ENCODE data around the gene CFAP69.

CFAP69 gene

GRCh38 chr7:90244909-90245851 lies at the start of gene CFAP69:
TSS of gene CFAP69 (plus strand) at chr7:90245174. CDS start at chr7:90245425, 251 bp downstream.
- peak; percentile 22 for DNase-seq (ENCODE audit: low read depth)

DNA sequence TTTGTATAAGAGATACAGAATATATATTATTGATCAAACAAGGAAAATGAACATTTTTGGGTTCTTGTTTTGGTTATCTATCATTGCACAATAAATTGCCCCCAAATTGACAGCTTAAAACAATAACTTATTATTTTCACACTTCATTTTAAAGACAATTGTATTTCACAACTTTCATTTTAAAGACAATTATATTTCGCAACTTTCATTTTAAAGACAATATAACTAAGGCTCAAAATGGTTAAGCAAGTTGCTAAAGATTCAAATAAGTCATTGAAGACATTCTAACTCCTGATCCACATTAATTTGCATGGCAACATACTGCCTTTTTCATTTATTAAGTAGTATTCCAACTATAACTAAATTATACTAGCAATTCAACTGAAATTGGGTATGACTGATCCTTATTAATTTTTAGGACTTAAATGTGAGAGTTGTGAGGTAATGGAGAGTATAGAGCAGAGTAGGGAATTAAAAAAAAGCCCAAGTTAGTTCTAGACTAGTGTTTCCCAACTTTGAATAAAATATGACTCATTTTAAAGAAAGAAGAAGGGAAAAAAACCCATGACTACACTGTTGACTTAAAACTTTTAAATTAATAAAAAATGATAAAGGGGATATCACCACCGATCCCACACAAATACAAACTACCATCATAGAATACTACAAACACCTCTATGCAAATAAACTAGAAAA lies 43.3 kb upstream of the CFAP69 start:
- DNase-seq (ENCODE audit: low read depth): no peak

DNA sequence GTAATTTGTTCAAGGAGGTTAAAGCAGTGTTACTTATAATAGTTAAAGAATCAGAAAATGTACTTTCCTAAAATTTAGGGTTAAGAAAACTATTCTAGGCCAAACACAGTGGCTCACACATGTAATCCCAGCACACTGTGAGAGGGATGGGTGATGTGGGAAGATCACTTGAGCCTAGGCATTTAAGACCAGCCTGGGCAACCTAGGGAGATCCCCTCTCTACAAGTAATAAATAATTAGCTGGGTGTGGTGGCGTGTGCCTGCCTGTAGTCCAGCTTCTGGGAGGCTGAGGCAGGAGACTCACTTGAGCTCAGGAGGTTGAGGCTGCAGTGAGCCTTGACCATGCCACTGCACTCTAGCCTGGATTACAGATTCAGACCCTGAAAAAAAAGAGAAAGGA lies 37.0 kb upstream of the CFAP69 start:
- DNase-seq (ENCODE audit: low read depth): no peak

- DNase-seq (ENCODE audit: low read depth): no peak
Measured at GRCh38 chr7:90209776-90210175, 35.2 kb upstream of the CFAP69 start.

DNA sequence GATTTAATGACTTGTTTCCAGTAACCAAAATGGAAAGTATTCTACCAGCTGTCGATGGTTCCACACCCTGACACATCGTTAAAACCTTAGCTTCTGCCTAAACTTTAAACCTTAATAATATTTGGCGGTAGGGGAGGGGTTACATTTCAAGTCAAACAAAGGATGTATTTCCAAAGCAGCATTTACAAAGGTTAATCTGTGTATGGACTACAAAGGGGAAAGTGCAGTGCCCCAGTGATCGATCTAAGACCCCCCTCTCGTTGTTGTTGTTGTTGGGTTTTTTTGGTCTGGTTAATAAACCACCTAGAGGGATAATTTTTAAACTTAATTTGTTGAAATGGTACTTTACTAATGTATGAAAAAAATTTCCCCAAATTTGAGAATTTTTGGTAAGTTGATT lies 34.5 kb upstream of the CFAP69 start:
- DNase-seq (ENCODE audit: low read depth): no peak

DNA sequence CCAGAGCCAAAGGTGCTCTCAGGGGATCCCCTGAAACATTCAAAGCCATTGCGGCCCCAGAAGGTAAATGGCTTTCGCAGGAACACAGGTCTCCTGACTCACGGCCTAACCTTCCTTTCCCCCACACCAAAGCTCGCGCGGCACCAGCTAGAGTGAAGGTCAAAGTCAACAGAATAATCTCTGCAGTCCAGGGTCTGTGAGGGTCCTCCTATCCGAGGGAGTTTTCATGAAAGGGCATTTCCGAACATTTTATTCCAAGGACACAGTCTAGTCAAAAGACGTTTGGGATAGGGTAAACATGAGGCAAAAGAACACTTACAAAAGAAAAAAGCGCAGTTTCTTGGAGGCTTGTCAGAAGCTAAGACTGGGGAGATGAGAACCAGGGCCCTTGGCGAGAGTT lies 34.0 kb upstream of the CFAP69 start:
- DNase-seq (ENCODE audit: low read depth): no peak

DNA sequence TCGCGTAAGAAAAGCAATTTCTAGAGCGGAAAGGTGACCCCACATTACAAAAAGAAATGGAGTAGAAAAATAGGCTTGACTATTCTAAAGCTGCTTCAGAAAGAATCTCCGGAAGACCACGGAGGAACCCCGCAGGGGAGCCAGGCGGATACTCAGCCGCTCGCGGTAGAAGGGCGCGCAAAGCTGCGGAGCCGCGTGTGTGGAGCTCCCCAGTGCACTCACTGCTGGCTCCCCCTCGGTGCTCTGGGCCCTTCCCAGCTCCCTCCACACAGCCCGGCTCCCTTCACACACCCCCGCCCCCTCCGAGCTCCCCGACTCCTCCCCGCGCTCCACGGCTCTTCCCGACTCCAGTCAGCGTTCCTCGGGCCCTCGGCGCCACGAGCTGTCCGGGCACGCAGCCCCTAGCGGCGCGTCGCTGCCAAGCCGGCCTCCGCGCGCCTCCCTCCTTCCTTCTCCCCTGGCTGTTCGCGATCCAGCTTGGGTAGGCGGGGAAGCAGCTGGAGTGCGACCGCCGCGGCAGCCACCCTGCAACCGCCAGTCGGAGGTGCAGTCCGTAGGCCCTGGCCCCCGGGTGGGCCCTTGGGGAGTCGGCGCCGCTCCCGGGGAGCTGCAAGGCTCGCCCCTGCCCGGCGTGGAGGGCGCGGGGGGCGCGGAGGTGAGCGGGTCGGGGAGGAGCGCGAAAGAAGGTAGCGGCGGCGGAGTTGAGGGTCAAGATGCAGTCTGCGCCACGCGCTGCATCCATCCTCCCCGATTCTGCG lies 33.4 kb upstream of the CFAP69 start, which contains the start of gene STEAP2:
STEAP2 (plus strand) TSS at position 350 of the 758 bp plus-strand sequence. CDS start 13,343 bp downstream, outside the sequence.
- DNase-seq (ENCODE audit: low read depth): peak; percentile 58

DNA sequence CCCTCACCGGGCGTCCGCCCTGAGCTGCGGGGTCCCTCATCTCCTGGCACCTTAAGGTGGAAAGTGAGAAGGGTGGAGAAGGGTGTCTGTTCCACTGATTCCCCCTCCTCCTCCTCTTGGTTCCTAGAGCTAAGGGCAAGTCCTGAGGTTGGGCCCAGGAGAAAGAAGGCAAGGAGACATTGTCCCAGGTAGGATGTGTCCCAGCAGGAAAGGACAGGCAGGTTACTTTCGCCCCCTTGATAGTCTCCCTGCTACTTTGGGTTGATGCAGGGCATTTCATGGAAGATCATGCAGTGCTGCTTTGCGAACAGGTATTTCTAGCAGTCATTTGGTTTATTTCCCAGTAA lies 32.9 kb upstream of the CFAP69 start:
- no peak for DNase-seq (ENCODE audit: low read depth)

DNA sequence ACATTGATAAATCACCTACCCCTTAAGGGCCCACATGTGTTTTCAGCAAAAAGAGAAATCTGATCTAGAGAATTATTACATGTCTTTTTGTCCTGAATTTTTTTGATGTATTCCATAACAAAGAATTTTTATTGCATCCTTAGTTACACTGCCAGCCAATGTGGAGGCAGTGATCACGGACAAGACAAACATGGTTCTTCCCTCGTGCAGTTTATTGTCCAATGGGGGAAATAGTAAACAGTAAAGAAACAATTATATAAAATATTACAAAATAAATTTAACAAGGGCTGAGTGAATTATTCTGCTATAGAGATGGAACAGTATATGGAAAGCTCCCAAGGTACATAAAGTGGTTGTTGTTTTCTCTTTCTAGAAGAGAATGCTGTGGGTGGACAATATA lies 31.5 kb upstream of the CFAP69 start:
- no peak for DNase-seq (ENCODE audit: low read depth)

DNA sequence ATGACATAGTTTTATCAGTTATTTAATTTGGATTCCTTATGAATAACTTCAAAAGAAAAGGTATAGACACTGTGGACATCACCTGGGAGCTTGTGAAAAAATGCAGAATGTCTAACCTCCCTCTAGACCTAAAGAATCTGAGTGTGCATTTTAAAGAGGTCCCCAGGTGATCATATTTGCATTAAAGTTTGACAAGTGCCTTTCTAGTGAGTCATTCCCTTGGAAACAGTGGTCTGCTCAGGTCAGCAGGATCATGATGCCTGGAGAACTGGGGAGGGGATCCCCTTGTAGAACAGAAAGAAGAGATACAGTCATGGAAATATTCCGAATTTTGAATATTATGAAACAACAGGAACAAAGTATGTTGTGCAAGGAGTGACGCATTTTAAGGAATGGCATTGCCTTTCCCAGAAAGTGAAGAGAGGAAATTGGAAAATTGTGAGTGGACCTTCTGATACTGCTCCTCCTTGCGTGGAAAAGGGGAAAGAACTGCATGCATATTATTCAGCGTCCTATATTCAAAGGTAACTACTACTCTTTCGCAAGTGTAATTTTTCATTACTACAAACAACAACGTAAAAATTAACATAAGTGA lies 28.8 kb upstream of the CFAP69 start:
- no peak for DNase-seq (ENCODE audit: low read depth)

GRCh38 chr7:90216771-90217170 lies 28.2 kb upstream of the CFAP69 start:
- no peak for DNase-seq (ENCODE audit: low read depth)

GRCh38 chr7:90222390-90222789 lies 22.6 kb upstream of the CFAP69 start:
- no peak for DNase-seq (ENCODE audit: low read depth)

DNA sequence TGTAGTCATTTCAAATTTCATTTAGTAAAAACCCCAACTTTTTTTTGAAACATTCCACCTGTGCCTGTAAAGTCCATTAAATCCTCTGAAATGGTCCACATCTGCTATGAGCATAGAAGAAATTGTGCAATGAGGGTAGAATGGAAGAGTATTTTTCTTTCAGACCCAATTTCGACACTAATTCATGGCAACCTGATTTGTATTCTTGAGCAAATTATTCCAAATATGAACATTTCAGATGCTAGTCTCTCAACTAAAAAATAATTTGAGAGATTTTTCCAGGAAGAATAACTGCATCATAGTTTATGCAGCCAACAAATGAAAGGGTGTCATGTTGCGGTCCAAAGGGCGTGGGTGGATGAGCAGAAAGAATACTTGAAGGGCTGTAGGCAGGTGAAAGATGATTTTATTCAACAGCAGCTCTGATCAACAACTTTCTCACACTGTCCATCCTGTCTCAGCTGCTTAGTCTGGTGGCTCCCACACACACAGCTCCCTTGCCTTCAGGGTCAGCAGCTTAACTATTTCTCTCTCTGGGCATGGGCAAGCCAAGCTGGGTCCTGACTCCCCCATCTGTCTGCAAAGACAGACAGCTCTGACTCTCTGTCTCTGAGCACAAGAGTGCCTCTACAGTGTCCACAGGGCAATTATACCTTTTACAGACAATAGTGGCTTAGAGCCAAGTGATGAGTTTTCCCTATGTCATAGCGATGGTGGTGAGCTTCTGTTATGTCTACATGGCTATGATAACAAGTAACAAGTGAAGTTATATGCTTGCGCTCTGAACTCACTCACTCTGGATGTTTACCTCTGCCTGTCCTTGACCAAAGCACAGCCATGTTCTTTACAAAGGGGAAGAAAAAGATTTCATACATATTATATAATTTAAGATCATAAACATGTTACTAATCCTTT lies 21.9 kb upstream of the CFAP69 start:
- no peak for DNase-seq (ENCODE audit: low read depth)

DNA sequence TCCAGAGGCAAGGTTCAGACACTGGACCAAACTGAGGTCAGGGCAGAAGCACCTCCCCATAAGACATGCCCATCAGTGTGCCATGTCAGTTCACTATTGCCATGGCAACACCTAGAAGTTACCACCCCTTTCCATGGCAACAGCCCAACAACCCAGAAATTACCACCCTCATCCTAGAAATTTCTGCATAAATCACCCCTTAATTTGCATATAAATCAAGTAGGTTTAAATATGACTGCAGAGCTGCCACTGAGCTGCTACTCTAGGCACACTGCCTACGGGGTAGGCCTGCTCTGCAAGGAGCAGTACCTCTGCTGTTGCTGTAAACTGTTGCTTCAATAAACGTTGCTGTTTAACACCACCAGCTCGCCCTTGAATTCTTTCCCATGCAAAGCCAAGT lies 20.8 kb upstream of the CFAP69 start:
- no peak for DNase-seq (ENCODE audit: low read depth)

- DNase-seq (ENCODE audit: low read depth): no peak
Measured at GRCh38 chr7:90225181-90225580, 19.8 kb upstream of the CFAP69 start.

DNA sequence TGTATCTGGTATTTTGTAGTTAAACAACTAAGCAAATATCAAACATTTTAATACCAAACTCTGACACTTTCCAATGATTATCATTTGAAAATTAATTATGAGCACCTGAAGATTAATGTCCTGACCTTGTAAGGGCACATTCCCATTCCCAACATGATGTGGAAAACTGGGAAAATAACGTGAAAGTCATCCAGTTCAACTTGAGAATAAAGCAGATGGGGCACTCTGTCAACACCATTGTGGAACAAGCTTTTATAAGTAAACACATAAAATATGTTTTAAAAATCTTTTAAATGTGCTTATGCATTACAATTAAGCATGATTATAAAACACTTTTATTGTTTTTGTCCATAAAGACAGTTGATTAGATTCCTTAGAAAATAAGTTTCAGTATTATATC lies 19.4 kb upstream of the CFAP69 start:
- DNase-seq (ENCODE audit: low read depth): no peak

- no peak for DNase-seq (ENCODE audit: low read depth)
Measured at GRCh38 chr7:90227259-90227658, 17.7 kb upstream of the CFAP69 start.

- DNase-seq (ENCODE audit: low read depth): no peak
Measured at GRCh38 chr7:90229682-90230081, 15.3 kb upstream of the CFAP69 start.

DNA sequence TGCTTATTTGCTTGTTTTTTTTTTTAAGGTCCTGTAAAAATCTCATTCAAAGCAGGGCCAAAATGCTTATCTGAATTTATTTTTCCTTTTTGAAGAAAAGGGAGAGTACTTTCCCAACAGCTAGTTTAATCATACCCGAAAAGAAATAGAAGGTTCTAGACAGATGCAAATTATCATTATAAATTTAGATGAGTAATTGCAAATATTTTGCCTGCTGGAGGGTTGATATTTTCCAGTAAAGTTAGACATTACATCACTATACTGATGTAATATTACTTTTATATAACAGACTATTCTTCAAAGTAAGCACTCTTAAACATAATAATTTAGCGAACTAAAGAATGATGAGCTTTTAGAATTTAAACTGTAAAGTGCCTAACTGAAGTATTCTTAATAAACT lies 14.1 kb upstream of the CFAP69 start:
- no peak for DNase-seq (ENCODE audit: low read depth)

- DNase-seq (ENCODE audit: low read depth): no peak
Measured at GRCh38 chr7:90231304-90231703, 13.7 kb upstream of the CFAP69 start.

- no peak for DNase-seq (ENCODE audit: low read depth)
Measured at GRCh38 chr7:90232430-90232829, 12.5 kb upstream of the CFAP69 start.
